Aortic smooth muscle cell (primary cell): ENCODE measurements around the gene SHOX. TPM values are rescaled to one million over a fixed set of nuclear protein-coding genes. Genes with fewer than 3 reads are reported as not detected.

Source experiments
- total RNA-seq: library from RNA; depleted of rRNA; stranded (reverse); fragments of >200 nt; gene quantifications from 2 replicates; pipeline ENCODE4 v1.2.3, GENCODE V29; 2014

Gene SHOX
- not detected in 2 replicates for total RNA-seq

DNA sequence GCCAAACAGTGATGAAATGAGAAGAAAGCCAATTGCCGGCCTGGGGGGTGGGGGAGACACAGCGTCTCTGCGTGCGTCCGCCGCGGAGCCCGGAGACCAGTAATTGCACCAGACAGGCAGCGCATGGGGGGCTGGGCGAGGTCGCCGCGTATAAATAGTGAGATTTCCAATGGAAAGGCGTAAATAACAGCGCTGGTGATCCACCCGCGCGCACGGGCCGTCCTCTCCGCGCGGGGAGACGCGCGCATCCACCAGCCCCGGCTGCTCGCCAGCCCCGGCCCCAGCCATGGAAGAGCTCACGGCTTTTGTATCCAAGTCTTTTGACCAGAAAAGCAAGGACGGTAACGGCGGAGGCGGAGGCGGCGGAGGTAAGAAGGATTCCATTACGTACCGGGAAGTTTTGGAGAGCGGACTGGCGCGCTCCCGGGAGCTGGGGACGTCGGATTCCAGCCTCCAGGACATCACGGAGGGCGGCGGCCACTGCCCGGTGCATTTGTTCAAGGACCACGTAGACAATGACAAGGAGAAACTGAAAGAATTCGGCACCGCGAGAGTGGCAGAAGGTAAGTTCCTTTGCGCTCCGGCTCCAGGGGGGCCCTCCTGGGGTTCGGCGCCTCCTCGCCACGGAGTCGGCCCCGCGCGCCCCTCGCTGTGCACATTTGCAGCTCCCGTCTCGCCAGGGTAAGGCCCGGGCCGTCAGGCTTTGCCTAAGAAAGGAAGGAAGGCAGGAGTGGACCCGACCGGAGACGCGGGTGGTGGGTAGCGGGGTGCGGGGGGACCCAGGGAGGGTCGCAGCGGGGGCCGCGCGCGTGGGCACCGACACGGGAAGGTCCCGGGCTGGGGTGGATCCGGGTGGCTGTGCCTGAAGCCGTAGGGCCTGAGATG is at the start of gene SHOX:
Gene SHOX (plus strand): TSS at position 180 of the 885 bp plus-strand sequence. CDS start 107 bp downstream, at position 287.

Other genes with a start within 250 kb of the SHOX start
- gene PPP2R3B, start 243.9 kb upstream of the SHOX start, total RNA-seq = 10.7 and 17.8 TPM in 2 replicates